GM19324 (cell line): ENCODE measurements around the gene TSSC4.

Experiments
- ATAC-seq: cut with Tn5 transposase; IDR thresholded peaks from one replicate; pipeline ENCODE4 v1.9.1; 2021; ENCODE audit warnings: mild to moderate bottlenecking, moderate library complexity; ENCODE audit not compliant: unreplicated experiment, low FRiP score

TSSC4 gene

GRCh38 chr11:2368178-2368850 lies 32.2 kb upstream of the TSSC4 start:
- no peak for ATAC-seq

GRCh38 chr11:2368851-2369180 lies 31.7 kb upstream of the TSSC4 start:
- ATAC-seq, result no peak

GRCh38 chr11:2369320-2369719 lies 31.2 kb upstream of the TSSC4 start:
- ATAC-seq, result no peak

GRCh38 chr11:2369896-2370295 lies 30.7 kb upstream of the TSSC4 start:
- ATAC-seq, result no peak

GRCh38 chr11:2374456-2375201 lies 25.9 kb upstream of the TSSC4 start:
- ATAC-seq, result no peak

DNA sequence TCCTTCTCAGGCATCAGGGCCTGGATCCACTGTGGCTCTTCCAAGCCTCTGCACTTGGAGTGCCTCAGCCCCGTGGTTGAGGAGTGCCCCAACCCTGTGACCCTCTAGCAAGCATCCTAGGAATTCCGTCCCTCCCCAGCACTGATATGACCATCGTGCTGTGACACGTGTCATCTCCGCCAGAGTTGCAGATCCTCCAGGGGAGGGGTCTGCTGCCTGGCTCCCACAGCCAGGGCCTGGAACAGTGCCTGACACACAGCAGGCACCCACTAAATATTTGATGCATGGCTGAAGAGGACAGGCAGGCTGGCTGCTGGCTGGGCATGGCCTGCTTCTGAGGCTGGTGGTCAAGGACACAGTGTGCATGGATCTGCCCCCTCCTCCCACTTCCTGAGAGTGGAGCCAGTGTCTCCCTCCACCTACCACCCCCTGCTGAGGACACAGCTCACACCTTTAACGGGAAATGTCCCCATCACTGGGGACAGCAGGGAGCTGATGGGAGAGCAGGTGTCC lies 25.2 kb upstream of the TSSC4 start:
- no peak for ATAC-seq

- no peak for ATAC-seq
Measured at GRCh38 chr11:2375964-2376551, 24.5 kb upstream of the TSSC4 start.

DNA sequence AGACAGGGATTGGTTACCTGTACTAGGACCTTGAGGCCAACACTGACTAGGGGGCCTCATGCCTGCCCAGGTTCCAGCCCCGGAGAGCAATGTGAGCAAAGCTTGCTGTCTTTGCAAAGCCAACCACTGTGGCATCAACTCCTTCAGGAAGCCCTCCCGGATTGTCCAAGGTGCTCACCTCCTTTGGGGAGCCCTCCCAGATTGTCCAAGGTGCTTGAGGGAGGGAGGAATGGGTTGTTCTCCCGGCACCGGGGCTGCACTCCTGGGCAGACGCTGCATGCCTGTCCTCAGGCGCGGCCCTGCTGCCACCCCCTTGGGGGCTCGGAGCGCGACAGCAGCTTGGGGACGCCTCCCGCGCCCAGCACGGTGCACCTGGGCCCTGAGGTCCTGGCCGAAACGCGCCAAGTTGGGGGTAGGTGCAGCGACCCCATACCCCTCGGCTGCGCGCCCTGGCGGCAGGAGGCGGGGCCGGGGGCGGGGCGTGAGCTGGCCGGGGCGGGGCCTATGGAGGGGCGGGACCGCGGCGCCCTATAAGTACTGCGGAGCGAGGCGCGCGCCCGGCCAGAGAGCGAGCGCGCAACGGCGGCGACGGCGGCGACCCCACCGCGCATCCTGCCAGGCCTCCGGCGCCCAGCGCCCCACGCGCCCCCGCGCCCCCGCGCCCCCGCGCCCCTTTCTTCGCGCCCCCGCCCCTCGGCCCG lies 23.6 kb upstream of the TSSC4 start, which contains the start of gene CD81:
Gene CD81, plus strand, starts transcription at position 560 of the 701 bp plus-strand sequence. CDS start 240 bp downstream, outside the sequence.
- ATAC-seq, result no peak

- no peak for ATAC-seq
Measured at GRCh38 chr11:2377511-2378443, 22.8 kb upstream of the TSSC4 start.

GRCh38 chr11:2378527-2379210 lies 21.9 kb upstream of the TSSC4 start:
- no peak for ATAC-seq

- no peak for ATAC-seq
Measured at GRCh38 chr11:2379466-2380174, 20.9 kb upstream of the TSSC4 start.

GRCh38 chr11:2380396-2380795 lies 20.2 kb upstream of the TSSC4 start:
- ATAC-seq, result no peak

- ATAC-seq, result no peak
Measured at GRCh38 chr11:2380807-2381350, 19.7 kb upstream of the TSSC4 start.

DNA sequence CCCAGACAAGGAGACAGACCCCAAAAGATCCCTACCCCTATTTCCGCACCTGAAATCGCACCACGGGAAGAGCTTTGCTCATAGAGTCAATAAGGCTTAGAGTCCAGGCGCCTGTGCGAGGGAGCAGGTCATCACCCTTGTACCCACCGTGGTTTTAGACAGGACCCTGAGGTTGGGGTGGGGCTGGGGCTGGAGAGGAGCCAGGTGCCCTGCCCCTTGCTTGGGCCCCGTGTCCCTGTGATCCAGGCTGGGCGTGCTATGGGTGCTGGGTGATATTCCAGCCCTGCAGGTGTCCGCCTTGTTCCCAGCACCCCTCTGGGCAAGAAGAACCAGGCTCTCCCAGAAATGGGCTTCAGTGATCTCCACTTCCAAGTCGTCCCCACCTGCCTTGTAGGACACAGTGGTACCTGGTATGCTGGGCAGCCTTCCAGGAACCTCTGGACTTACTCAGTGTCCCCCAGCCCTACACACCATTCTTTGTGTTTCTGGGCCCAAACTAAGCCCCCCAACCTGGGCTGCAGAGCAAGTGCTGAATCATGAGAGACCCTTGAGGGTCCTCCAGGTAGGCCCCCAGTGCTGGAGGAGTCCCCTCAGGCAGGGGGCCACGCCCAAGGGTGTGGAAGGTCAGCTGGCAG lies 18.9 kb upstream of the TSSC4 start:
- no peak for ATAC-seq

- no peak for ATAC-seq
Measured at GRCh38 chr11:2382129-2382517, 18.4 kb upstream of the TSSC4 start.

DNA sequence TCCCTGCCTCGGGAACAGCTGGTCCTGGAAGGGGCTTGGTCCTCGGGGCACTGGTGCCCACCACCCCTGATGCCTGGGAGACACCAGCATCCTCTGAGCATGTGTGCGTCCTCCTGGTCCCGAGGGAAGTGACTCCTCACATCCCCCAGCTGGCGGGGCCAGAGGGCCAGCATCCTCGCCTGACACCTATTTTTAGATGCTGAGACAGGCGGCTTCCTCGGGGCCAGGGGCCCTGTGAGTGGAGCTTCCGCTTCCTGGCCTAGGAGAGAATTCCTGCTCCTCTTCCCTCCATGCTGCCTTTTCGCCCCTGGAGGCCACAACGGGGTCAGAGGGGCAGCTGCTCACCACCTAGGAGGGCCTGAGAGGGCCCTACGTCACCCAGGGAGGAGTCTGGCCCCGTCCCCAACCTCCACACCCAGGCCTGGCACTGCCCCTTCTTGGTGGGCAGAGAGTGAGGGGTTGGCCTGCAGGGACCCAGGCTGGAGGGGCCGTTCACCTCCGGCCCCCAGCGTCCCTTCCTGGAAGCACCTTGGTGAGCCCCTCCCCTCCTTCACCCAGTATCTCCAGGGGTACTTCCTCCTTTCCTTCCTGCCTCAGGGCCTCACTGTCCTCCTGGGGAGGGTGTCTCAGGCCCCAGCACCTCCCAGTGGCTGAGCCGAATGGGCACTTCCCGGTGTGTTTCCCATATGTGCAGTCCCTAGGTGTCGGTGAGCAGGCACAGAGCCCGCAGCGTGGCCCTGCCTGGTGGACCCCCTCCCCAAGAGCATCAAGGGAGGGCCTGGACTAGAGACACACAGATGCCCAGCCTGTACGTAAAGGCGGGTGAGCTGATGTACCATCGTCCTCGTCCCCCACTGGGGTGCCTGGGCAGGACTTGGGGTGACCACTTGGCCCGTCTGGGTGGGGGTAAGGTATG lies 17.4 kb upstream of the TSSC4 start:
- no peak for ATAC-seq
